Testis (tissue), 2 donors: ENCODE results near the gene SLC22A23.

Source experiments
- CTCF ChIP-seq, 3 experiments: fragments of 450-650 bp in 2 of 3; fragments of 200-600 bp in 1 of 3; sonication (generic) in 1 of 3; IDR thresholded peaks; one replicate each; pipeline ENCODE4 v1.5.1; 2016 to 2019; ENCODE audit warnings: antibody characterized with exemption in 3 of 3, mild to moderate bottlenecking in 2 of 3, moderate library complexity in 1 of 3
- POLR2A ChIP-seq: fragments of 450-650 bp; IDR thresholded peaks from one replicate; pipeline ENCODE4 v1.6.1; 2017; ENCODE audit warnings: antibody characterized with exemption, mild to moderate bottlenecking, moderate library complexity

GRCh38 chr6:3297909-3298308 is 158.9 kb downstream of the SLC22A23 start:
- TF ChIP-seq CTCF (IDR thresholded peaks at IDR 0.05) = no peak
- no peak for TF ChIP-seq POLR2A
